NCI-H146 treated with DMSO at 0.1 percent for 48 hours (cell line): Measurements from ENCODE around the gene SULT1C2.
"Not testable (repeated sequence)": the region's sequence is repeated elsewhere in the genome, so short reads cannot be mapped to it uniquely, and the experiment has no call there.

Experiments used
- DNase-seq: peaks from one replicate; lab custom pipeline; 2025; ENCODE audit not compliant: unreplicated experiment; lab: John Stamatoyannopoulos, UW

Gene SULT1C2

GRCh38 chr2:108348816-108349570 lies 60.3 kb downstream of the SULT1C2 start:
- no peak for DNase-seq

- DNase-seq: no peak
Observed at GRCh38 chr2:108349571-108349928, 60.9 kb downstream of the SULT1C2 start.

GRCh38 chr2:108351889-108352288 lies 63.2 kb downstream of the SULT1C2 start:
- no peak for DNase-seq

- no peak for DNase-seq
Observed at GRCh38 chr2:108354136-108354535, 65.4 kb downstream of the SULT1C2 start.

- DNase-seq: no peak
Observed at GRCh38 chr2:108355906-108356734, 67.4 kb downstream of the SULT1C2 start.

- DNase-seq: not testable (repeated sequence)
Observed at GRCh38 chr2:108359336-108359735, 70.6 kb downstream of the SULT1C2 start.
